Calu3 (cell line): Measurements from ENCODE around the gene CNPY4. TPM values are rescaled to one million over a fixed set of nuclear protein-coding genes. Genes with fewer than 3 reads are reported as not detected.

Source experiments
- BruUV-seq: library from RNA; stranded (reverse); fragments of 400-500 nt; replicated peaks from 2 replicates; lab custom pipeline; 2021; lab: Mats Ljungman, UMichigan
- CTCF ChIA-PET: fragments of 300-600 bp; sonication (Branson Sonifier 250); formaldehyde crosslinking; loops from one replicate; lab custom pipeline; 2022; ENCODE audit warnings: antibody characterized with exemption; lab: Charles Lee
- DNase-seq: peaks from one replicate; pipeline ENCODE4 v3.0.0; 2022
- H3K27ac Mint-ChIP-seq: one replicate; pipeline ENCODE4 v1.8.0; 2022; ENCODE audit warnings: mixed read lengths; ENCODE audit not compliant: unreplicated experiment
- H3K27me3 Mint-ChIP-seq: one replicate; pipeline ENCODE4 v1.8.0; 2022; ENCODE audit warnings: mixed read lengths; ENCODE audit not compliant: unreplicated experiment
- H3K36me3 Mint-ChIP-seq: one replicate; pipeline ENCODE4 v1.8.0; 2022; ENCODE audit warnings: mild to moderate bottlenecking, moderate library complexity, mixed read lengths; ENCODE audit not compliant: insufficient read depth, unreplicated experiment
- H3K4me1 Mint-ChIP-seq: one replicate; pipeline ENCODE4 v1.8.0; 2022; ENCODE audit warnings: mild to moderate bottlenecking, low read depth, mixed read lengths; ENCODE audit not compliant: unreplicated experiment
- H3K4me3 Mint-ChIP-seq: one replicate; pipeline ENCODE4 v1.8.0; 2022; ENCODE audit warnings: mild to moderate bottlenecking, low read depth, moderate library complexity, mixed read lengths; ENCODE audit not compliant: unreplicated experiment
- H3K9me3 Mint-ChIP-seq: one replicate; pipeline ENCODE4 v1.8.0; 2022; ENCODE audit warnings: low read depth, mixed read lengths; ENCODE audit not compliant: unreplicated experiment
- intact Hi-C: fragments of 100-400 bp; cut with micrococcal nuclease; formaldehyde crosslinking; loops from one replicate; pipeline ENCODE4 v1.10.0; 2022; ENCODE audit not compliant: unreplicated experiment
- total RNA-seq: library from RNA; stranded (reverse); gene quantifications from 2 replicates; pipeline ENCODE4 v1.2.3, GENCODE V29; 2022
- TF ChIP-seq, protein P1 (sequence below): fragments of 200-600 bp; IDR thresholded peaks from one replicate; pipeline ENCODE4 v1.8.0; 2022; ENCODE audit warnings: antibody characterized with exemption; ENCODE audit not compliant: unreplicated experiment

The CNPY4 gene
- total RNA-seq, 1 experiment from 2014 or later: 5.9 TPM

DNA sequence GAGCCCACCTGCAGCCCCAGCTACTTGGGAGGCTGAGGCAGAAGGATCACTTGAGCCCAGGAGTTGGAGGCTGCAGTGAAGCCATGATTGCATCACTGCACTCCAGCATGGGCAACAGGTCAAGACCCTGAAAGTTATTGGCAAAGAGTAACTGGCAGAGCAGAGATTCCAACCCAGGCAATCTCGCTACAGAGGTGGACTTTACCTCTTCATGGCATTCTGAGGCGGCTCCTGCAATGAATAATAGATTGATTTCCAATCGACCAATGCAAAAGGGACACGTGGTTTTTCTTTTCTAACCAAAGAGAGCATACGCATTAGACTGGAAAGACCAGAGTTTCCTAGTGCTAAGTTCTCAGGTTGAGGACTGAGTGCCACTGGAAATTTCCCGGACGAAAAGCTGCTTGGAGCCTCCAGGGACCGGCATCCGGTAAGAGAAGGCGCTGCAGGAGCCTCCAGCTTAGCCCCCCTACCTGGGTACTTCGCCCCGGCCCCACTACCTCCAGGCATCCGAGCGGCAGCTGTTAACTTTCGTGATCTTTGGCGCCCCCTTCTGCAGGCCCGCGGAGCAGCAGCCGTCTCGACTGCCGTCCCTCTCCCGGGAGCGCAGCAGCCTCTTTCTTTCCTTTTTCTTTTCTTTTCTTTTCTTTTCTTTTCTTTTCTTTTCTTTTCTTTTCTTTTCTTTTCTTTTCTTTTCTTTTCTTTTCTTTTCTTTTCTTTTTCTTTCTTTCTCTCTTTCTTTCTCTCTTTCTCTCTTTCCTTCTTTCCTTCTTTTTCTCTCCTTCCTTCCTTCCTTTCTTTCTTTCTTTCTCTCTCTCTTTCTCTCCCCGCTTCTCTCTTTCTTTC, 11.4 kb downstream of the CNPY4 start:
- BruUV-seq: no TSS peak
- Mint-ChIP-seq H3K27ac (no peak overlapping the region), H3K4me3 (peak overlapping the region; percentile 33), H3K9me3 (no peaks in the 10 kb centered on the region), H3K4me1 (peaks cover 13% of the 10 kb centered on the region), H3K36me3 (peaks cover 26% of the 10 kb centered on the region), H3K27me3 (no peaks in the 10 kb centered on the region)
- TF ChIP-seq, protein P1, sequence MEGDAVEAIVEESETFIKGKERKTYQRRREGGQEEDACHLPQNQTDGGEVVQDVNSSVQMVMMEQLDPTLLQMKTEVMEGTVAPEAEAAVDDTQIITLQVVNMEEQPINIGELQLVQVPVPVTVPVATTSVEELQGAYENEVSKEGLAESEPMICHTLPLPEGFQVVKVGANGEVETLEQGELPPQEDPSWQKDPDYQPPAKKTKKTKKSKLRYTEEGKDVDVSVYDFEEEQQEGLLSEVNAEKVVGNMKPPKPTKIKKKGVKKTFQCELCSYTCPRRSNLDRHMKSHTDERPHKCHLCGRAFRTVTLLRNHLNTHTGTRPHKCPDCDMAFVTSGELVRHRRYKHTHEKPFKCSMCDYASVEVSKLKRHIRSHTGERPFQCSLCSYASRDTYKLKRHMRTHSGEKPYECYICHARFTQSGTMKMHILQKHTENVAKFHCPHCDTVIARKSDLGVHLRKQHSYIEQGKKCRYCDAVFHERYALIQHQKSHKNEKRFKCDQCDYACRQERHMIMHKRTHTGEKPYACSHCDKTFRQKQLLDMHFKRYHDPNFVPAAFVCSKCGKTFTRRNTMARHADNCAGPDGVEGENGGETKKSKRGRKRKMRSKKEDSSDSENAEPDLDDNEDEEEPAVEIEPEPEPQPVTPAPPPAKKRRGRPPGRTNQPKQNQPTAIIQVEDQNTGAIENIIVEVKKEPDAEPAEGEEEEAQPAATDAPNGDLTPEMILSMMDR: peak; percentile 78
- peak; percentile 73 for DNase-seq
- intact Hi-C loops: loop anchor here (5.0 kb wide), 1 partner anchor 81 kb away; no protein-coding TSS in a partner anchor
- CTCF ChIA-PET: interaction anchor here (0.7 to 0.8 kb wide), 2 partner anchors 87 to 90 kb away, joined by 3 to 4 read pairs; no protein-coding TSS in a partner anchor

DNA sequence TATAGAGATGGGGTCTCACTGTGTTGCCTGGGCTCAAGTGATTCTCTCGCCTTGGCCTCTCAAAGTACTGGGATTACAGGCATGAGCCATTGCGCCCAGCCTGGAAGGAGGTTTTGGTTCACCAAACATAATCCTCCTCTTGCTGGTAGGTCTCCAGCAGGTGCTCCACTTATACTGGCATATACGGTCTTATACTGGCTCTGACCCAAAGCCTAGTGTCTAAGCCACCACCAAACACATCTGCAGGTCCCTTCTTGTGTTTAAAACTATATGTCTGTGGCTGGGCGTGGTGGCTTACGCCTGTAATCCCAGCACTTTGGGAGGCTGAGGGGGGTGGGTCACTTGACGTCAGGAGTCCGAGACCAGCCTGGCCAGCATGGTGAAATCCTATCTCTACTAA, 12.7 kb downstream of the CNPY4 start:
- CTCF ChIA-PET: interaction anchor here (0.8 to 1.5 kb wide), 3 partner anchors 17 to 86 kb away, joined by 4 to 8 read pairs (median 6); partner anchors contain the start of gene LAMTOR4

DNA sequence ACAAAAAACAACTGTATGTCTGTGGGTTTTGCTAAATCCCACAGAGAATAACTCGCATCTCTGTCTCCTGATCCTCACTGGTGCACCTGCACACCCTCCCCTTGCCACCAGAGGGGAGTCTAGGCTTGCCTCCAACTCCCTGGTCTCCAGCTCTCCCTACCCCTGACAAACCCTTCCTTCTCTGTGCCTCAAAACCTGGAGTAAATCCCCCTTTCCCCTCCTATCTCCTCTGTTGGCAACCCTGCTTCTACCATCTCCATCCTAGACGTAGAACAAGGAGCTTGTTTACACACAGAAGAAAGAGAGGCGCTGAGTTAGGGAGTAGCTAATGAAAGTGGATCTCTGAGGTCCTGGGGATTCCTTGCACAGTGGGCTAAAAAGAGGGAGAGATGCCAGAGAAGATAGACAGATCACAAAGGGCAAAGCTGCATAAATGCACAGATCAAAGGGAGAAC, 13.3 kb downstream of the CNPY4 start:
- H3K4me3 Mint-ChIP-seq: no peak overlapping the region
- TF ChIP-seq, protein P1: peak; percentile 70
- no peaks in the 10 kb centered on the region for H3K27me3 Mint-ChIP-seq
- peaks cover 13% of the 10 kb centered on the region for H3K4me1 Mint-ChIP-seq
- no peaks in the 10 kb centered on the region for H3K9me3 Mint-ChIP-seq
- CTCF ChIA-PET: interaction anchor here (0.8 to 1.5 kb wide), 3 partner anchors 16 to 86 kb away, joined by 4 to 8 read pairs (median 6); partner anchors contain the start of gene LAMTOR4
- DNase-seq: peak; percentile 72
- intact Hi-C loops: loop anchor here (5.0 kb wide), 1 partner anchor 80 kb away; no protein-coding TSS in a partner anchor
- no peak overlapping the region for H3K27ac Mint-ChIP-seq
- BruUV-seq: no TSS peak
- H3K36me3 Mint-ChIP-seq: peaks cover 7% of the 10 kb centered on the region

More for the DNA sequence above, 12.7 kb downstream of the CNPY4 start:
- TF ChIP-seq, protein P1: no peak
- Mint-ChIP-seq H3K9me3 (no peaks in the 10 kb centered on the region), H3K36me3 (peaks cover 13% of the 10 kb centered on the region), H3K27ac (no peak overlapping the region), H3K4me1 (peaks cover 13% of the 10 kb centered on the region), H3K27me3 (no peaks in the 10 kb centered on the region), H3K4me3 (no peak overlapping the region)
- no peak for DNase-seq
- no TSS peak for BruUV-seq
- intact Hi-C loops: loop anchor here (5.0 kb wide), 1 partner anchor 80 kb away; no protein-coding TSS in a partner anchor

DNA sequence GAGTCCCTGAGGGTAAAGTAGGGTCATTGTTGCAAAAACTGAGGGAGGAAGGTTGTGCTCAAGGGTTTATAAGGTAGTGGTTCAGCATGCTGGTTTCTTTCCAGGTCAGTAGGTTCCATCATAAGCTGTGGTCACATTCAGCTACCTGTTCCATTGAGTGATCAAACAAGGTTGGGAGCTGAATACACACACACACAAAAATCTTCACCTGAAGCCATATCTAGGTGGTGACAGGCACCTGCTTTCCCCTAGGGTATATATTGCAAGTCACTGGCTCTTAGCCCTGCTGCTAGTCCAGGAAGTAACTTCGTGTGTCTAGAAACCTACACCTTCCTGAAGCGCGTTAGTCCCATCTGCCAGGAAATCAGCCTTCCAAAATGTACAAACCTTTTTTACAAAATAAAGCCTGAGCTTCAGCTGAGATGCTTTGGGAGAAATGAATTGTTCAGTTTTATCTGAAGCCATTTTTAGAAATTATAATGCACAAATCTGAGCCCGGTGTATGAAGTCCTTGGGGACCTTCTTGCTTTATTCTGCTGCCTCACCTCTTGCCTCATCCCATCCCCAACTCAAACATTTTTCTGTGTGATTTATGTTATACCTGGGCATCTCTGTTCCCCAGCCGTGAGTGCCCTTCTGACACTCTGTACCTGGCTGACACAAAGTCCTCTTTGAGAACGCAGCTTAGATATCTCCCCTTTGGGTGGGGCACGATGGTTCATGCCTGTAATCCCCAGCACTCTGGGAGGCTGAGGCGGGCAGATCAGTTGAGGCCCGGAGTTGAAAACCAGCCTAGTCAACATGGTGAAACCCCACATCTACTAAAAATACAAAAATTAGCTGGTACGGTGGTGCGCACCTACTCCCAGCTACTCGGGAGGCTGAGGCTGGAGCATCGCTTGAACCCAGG, 18.7 kb downstream of the CNPY4 start:
- DNase-seq: no peak
- Mint-ChIP-seq H3K27ac (no peak overlapping the region), H3K9me3 (no peaks in the 10 kb centered on the region), H3K4me3 (no peak overlapping the region), H3K36me3 (no peaks in the 10 kb centered on the region), H3K4me1 (peaks cover 7% of the 10 kb centered on the region), H3K27me3 (no peaks in the 10 kb centered on the region)
- TF ChIP-seq, protein P1: no peak
- BruUV-seq: no TSS peak
- intact Hi-C loops: no loop called here
- CTCF ChIA-PET: interaction anchor here (0.6 kb wide), 1 partner anchor 628 kb away, joined by 4 read pairs; no protein-coding TSS in a partner anchor
